Middle frontal gyrus (tissue), 1 donor: Measurements from ENCODE around the gene BCAT1.

ENCODE experiments used
- DNase-seq: peaks from one replicate; pipeline ENCODE4 v3.0.0-alpha.2; 2015; ENCODE audit warnings: low spot score; ENCODE audit errors: extremely low spot score

BCAT1 gene

GRCh38 chr12:24770821-24771220, 178.1 kb downstream of the BCAT1 start:
- no peak for DNase-seq

- DNase-seq = no peak
These were observed 178.6 kb downstream of the BCAT1 start for GRCh38 chr12:24770334-24770733.

DNA sequence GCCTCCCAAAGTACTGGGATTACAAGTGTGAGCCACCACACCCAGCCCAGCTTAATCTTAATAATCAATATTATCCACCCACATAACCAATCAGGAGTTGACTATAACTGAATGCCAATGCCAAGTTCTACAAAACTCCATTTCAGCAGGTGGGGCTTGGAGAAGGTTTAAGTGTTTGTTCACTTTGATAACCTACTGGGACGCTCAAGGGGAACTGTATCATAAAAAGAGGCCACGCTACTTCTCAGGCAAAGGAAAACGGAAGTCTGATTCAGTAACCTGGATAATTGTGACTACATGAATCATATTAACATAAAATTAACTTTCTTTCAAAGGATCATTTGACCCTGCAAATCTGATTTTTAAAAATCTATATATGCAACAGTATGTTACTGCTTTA, 179.2 kb downstream of the BCAT1 start:
- no peak for DNase-seq

DNA sequence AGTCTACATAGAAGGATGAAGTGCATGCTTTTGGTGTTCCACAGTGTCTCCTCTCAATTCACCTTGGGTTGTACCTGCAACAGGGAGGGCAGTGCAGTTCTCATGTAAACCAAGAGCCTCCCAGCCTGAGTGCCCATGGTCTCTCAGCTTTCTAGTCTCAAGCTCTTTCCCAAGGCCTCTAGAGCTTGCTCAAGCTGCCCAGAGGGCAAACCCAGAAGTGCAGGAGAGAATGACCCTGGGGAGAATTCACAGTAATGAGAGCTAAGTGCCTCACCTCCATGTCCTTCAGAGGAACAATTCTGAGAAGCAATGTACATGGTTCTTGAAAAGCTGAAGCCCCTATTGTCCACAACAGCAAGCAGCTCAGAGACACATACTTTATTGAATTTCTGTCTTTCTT, 180.5 kb downstream of the BCAT1 start:
- DNase-seq = no peak

DNA sequence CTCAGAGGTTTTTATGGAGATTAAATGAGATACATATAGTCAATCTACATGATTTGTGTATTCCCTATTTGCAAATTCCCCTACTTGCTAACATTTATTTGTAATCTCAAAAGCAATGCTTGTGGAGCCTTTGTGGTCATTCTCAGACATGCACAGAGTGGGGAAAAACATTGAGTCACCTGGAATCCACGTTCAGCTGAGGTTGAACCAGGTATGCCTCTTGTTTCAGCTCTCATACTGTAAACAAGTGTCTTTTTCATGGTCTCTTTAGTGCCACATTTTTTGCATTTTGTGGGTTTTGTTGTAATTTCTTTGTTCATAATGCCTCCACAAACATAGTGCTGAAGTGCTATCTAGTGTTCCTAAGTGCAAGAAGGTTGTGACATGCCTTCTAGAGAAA, 181.9 kb downstream of the BCAT1 start:
- DNase-seq = no peak

- no peak for DNase-seq
These were observed 184.2 kb downstream of the BCAT1 start for GRCh38 chr12:24764712-24765111.

GRCh38 chr12:24760606-24761378, 188.1 kb downstream of the BCAT1 start:
- no peak for DNase-seq

DNA sequence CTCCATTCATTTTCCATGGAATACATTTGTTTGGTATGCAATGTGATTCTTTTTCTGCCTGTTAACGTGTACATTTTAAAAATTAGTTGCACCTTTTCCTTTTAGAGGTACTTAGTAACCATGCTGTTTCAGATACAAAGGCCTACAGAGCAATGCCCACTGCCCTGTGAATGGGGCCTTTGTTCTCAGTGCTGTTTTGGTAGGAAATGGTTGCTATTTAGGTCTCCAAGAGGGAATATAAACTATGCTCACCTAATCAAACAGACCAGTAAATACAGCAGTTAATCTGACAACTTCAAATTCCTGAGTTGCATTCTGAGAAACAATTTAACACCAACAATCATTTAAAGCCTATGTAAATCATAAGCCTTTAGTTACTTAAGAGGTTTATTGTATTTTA, 188.7 kb downstream of the BCAT1 start:
- no peak for DNase-seq
